ENCODE data around the gene NUDT13. TPM values are rescaled to one million over a fixed set of nuclear protein-coding genes. Genes with fewer than 3 reads are reported as not detected.

Gene NUDT13
- total and polyA plus RNA-seq, 9 donors: 2.0 to 5.0 (median 3.0) TPM

Other genes with a start within 250 kb of the NUDT13 start
- 7.9 TPM for gene OIT3, start 216.7 kb upstream of the NUDT13 start, total RNA-seq
- gene OIT3, start 216.7 kb upstream of the NUDT13 start, polyA plus RNA-seq (ENCODE audit: insufficient read depth in 1 of 8, insufficient read length in 8 of 8, low replicate concordance in 1 of 8): 10 to 100 TPM in 1 of 8 donors, 1 to 10 TPM in 7; 4.9 to 11.0 (median 8.4) TPM
- not detected for gene PLA2G12B, start 155.6 kb upstream of the NUDT13 start, total RNA-seq
- 1 to 10 TPM in 1 of 8 donors, under 1 TPM in 3, not detected in 4; 0.18 to 1.1 (median 0.21) TPM for gene PLA2G12B, start 155.6 kb upstream of the NUDT13 start, polyA plus RNA-seq (ENCODE audit: insufficient read depth in 1 of 8, insufficient read length in 8 of 8, low replicate concordance in 1 of 8)
- 74.8 TPM for gene P4HA1, start 13.6 kb upstream of the NUDT13 start, total RNA-seq
- gene P4HA1, start 13.6 kb upstream of the NUDT13 start, polyA plus RNA-seq (ENCODE audit: insufficient read depth in 1 of 8, insufficient read length in 8 of 8, low replicate concordance in 1 of 8): 10 to 100 TPM; 45.2 to 95.5 (median 50.2) TPM
- 22.8 TPM for gene ECD, start 57.6 kb downstream of the NUDT13 start, total RNA-seq
- gene ECD, start 57.6 kb downstream of the NUDT13 start, polyA plus RNA-seq (ENCODE audit: insufficient read depth in 1 of 8, insufficient read length in 8 of 8, low replicate concordance in 1 of 8): 10 to 100 TPM; 20.3 to 24.2 (median 21.1) TPM
- 26.7 TPM for gene FAM149B1, start 57.7 kb downstream of the NUDT13 start, total RNA-seq
- 10 to 100 TPM; 17.9 to 26.0 (median 22.0) TPM for gene FAM149B1, start 57.7 kb downstream of the NUDT13 start, polyA plus RNA-seq (ENCODE audit: insufficient read depth in 1 of 8, insufficient read length in 8 of 8, low replicate concordance in 1 of 8)
- 25.4 TPM for gene DNAJC9, start 136.8 kb downstream of the NUDT13 start, total RNA-seq
- 10 to 100 TPM; 18.9 to 27.4 (median 21.6) TPM for gene DNAJC9, start 136.8 kb downstream of the NUDT13 start, polyA plus RNA-seq (ENCODE audit: insufficient read depth in 1 of 8, insufficient read length in 8 of 8, low replicate concordance in 1 of 8)
- 51.2 TPM for gene MRPS16, start 142.2 kb downstream of the NUDT13 start, total RNA-seq
- 10 to 100 TPM; 64.2 to 80.1 (median 69.7) TPM for gene MRPS16, start 142.2 kb downstream of the NUDT13 start, polyA plus RNA-seq (ENCODE audit: insufficient read depth in 1 of 8, insufficient read length in 8 of 8, low replicate concordance in 1 of 8)
- 1.3 TPM for gene CFAP70, start 248.4 kb downstream of the NUDT13 start, total RNA-seq
- gene CFAP70, start 248.4 kb downstream of the NUDT13 start, polyA plus RNA-seq (ENCODE audit: insufficient read depth in 1 of 8, insufficient read length in 8 of 8, low replicate concordance in 1 of 8): 1 to 10 TPM in 6 of 8 donors, under 1 TPM in 2; 0.77 to 2.6 (median 1.4) TPM